Trophoblast cell (in vitro differentiated cells and primary cell): ENCODE results near the gene AKAP6.

ENCODE experiments used
- DNase-seq, 2 donors: peaks; one replicate each; pipeline ENCODE4 v3.0.0-alpha.2; 2016
- H2AFZ ChIP-seq: 2 replicates; pipeline ENCODE4 v1.6.1; 2013; ENCODE audit warnings: low read length, moderate library complexity, mild to moderate bottlenecking; ENCODE audit not compliant: insufficient read depth, poor library complexity
- H2AK5ac ChIP-seq: 2 replicates; pipeline ENCODE4 v1.6.1; 2013; ENCODE audit warnings: mild to moderate bottlenecking, low read length
- H2BK120ac ChIP-seq: 2 replicates; pipeline ENCODE4 v1.6.1; 2013; ENCODE audit warnings: low read length, mild to moderate bottlenecking, moderate library complexity; ENCODE audit not compliant: insufficient read depth, poor library complexity
- H2BK12ac ChIP-seq: 2 replicates; pipeline ENCODE4 v1.6.1; 2013; ENCODE audit warnings: mild to moderate bottlenecking, low read length, moderate library complexity
- H2BK5ac ChIP-seq: 2 replicates; pipeline ENCODE4 v1.6.1; 2013; ENCODE audit warnings: low read length, low read depth, moderate library complexity, mild to moderate bottlenecking; ENCODE audit not compliant: poor library complexity
- H3K14ac ChIP-seq: 2 replicates; pipeline ENCODE4 v1.6.1; 2013; ENCODE audit warnings: mild to moderate bottlenecking, low read length
- H3K18ac ChIP-seq: 2 replicates; pipeline ENCODE4 v1.6.1; 2013; ENCODE audit warnings: mild to moderate bottlenecking, low read length
- H3K23ac ChIP-seq: 2 replicates; pipeline ENCODE4 v1.6.1; 2013; ENCODE audit warnings: low read length
- H3K27ac ChIP-seq: 2 replicates; pipeline ENCODE4 v1.5.1; 2013; ENCODE audit warnings: low read depth, mild to moderate bottlenecking, inconsistent platforms, low read length, moderate library complexity
- H3K27me3 ChIP-seq: 2 replicates; pipeline ENCODE4 v1.6.1; 2013; ENCODE audit warnings: inconsistent platforms, mild to moderate bottlenecking, low read length, moderate library complexity; ENCODE audit not compliant: insufficient read depth
- H3K36me3 ChIP-seq, 2 experiments: 1 replicate in 1 of 2; 2 replicates in 1 of 2; pipeline ENCODE4 v1.6.1; 2013; ENCODE audit warnings: low read length in 2 of 2, mild to moderate bottlenecking in 2 of 2, moderate library complexity in 1 of 2; ENCODE audit not compliant: insufficient read depth in 2 of 2, control insufficient read depth in 1 of 2
- H3K4ac ChIP-seq: 2 replicates; pipeline ENCODE4 v1.6.1; 2013; ENCODE audit warnings: low read depth, mild to moderate bottlenecking, low read length, moderate library complexity
- H3K4me1 ChIP-seq, 2 experiments: 1 replicate in 1 of 2; 2 replicates in 1 of 2; pipeline ENCODE4 v1.6.1; 2013; ENCODE audit warnings: low read length in 2 of 2, mild to moderate bottlenecking in 2 of 2, moderate library complexity in 1 of 2; ENCODE audit not compliant: insufficient read depth in 2 of 2, control insufficient read depth in 1 of 2
- H3K4me2 ChIP-seq: 2 replicates; pipeline ENCODE4 v1.6.1; 2013; ENCODE audit warnings: inconsistent platforms, mild to moderate bottlenecking, low read length, moderate library complexity
- H3K4me3 ChIP-seq: 2 replicates; pipeline ENCODE4 v1.5.1; 2013; ENCODE audit warnings: mild to moderate bottlenecking, low read depth, low read length, inconsistent platforms
- H3K79me1 ChIP-seq: one replicate; pipeline ENCODE4 v1.6.1; 2013; ENCODE audit warnings: low read length
- H3K79me2 ChIP-seq: 2 replicates; pipeline ENCODE4 v1.6.1; 2013; ENCODE audit warnings: low read length, mild to moderate bottlenecking; ENCODE audit not compliant: control insufficient read depth, insufficient read depth, poor library complexity
- H3K9ac ChIP-seq: 2 replicates; pipeline ENCODE4 v1.6.1; 2013; ENCODE audit warnings: mild to moderate bottlenecking, low read length
- H3K9me3 ChIP-seq: 2 replicates; pipeline ENCODE4 v1.6.1; 2013; ENCODE audit warnings: low read depth, mild to moderate bottlenecking, control low read depth, inconsistent platforms, low read length; ENCODE audit not compliant: insufficient read depth
- H4K12ac ChIP-seq: 2 replicates; pipeline ENCODE4 v1.6.1; 2013; ENCODE audit warnings: low read depth, mild to moderate bottlenecking, low read length, moderate library complexity
- H4K8ac ChIP-seq: 2 replicates; pipeline ENCODE4 v1.6.1; 2013; ENCODE audit warnings: low read depth, mild to moderate bottlenecking, low read length, moderate library complexity
- H4K91ac ChIP-seq: one replicate; pipeline ENCODE4 v1.6.1; 2013; ENCODE audit warnings: low read depth, mild to moderate bottlenecking, low read length, moderate library complexity
- WGBS: extraction: QIAGEN DNeasy Blood & Tissue Kit; methylation state at CpG from one replicate; pipeline ENCODE4 v1.1.7; 2013; ENCODE audit warnings: missing lambda C conversion rate; ENCODE audit not compliant: insufficient read length, insufficient coverage; ENCODE audit errors: extremely low coverage; 5-methylcytosine and 5-hydroxymethylcytosine counted together

Gene AKAP6

GRCh38 chr14:32825058-32825457 is 496.0 kb downstream of the AKAP6 start:
- H3K9ac ChIP-seq: no peak overlapping the region

GRCh38 chr14:32826404-32827082 is 497.4 kb downstream of the AKAP6 start:
- Histone ChIP-seq H3K36me3 (no peaks in the 10 kb centered on the region), H2BK12ac (no peak overlapping the region), H3K27ac (no peak overlapping the region), H3K4me3 (no peak overlapping the region), H3K9ac (no peak overlapping the region), H3K4me1 (peaks cover 2 to 5% of the 10 kb centered on the region in 2 experiments), H3K79me2 (no peaks in the 10 kb centered on the region), H3K27me3 (no peaks in the 10 kb centered on the region), H3K23ac (no peak overlapping the region), H3K79me1 (no peaks in the 10 kb centered on the region), H4K8ac (no peak overlapping the region), H3K18ac (no peak overlapping the region), H2BK5ac (no peak overlapping the region), H3K9me3 (no peaks in the 10 kb centered on the region), H4K91ac (no peak overlapping the region), H4K12ac (no peak overlapping the region), H2BK120ac (no peak overlapping the region), H2AFZ (no peak overlapping the region), H3K4me2 (no peak overlapping the region), H3K4ac (no peak overlapping the region), H2AK5ac (no peak overlapping the region), H3K14ac (no peak overlapping the region)
- DNase-seq: no peak
- WGBS: no CpG with 5 or more reads among the region's 9 CpGs

More at GRCh38 chr14:32825058-32825457, 496.0 kb downstream of the AKAP6 start:
- H4K91ac ChIP-seq: no peak overlapping the region
- no peak overlapping the region for H3K23ac ChIP-seq
- no peak overlapping the region for H2AFZ ChIP-seq
- no peaks in the 10 kb centered on the region for H3K27me3 ChIP-seq
- no peak for DNase-seq
- no peak overlapping the region for H2BK5ac ChIP-seq
- H3K36me3 ChIP-seq: no peaks in the 10 kb centered on the region
- H2BK12ac ChIP-seq: no peak overlapping the region
- no peak overlapping the region for H3K27ac ChIP-seq
- no peak overlapping the region for H4K12ac ChIP-seq
- no peaks in the 10 kb centered on the region for H3K9me3 ChIP-seq
- no peak overlapping the region for H3K18ac ChIP-seq
- no peak overlapping the region for H2AK5ac ChIP-seq
- no peak overlapping the region for H3K4me2 ChIP-seq
- H3K14ac ChIP-seq: no peak overlapping the region
- no peak overlapping the region for H2BK120ac ChIP-seq
- no peak overlapping the region for H3K4me3 ChIP-seq
- peaks cover 2 to 5% of the 10 kb centered on the region in 2 experiments for H3K4me1 ChIP-seq
- no peaks in the 10 kb centered on the region for H3K79me1 ChIP-seq
- no peak overlapping the region for H3K4ac ChIP-seq
- WGBS: no CpG with 5 or more reads among the region's 4 CpGs
- H4K8ac ChIP-seq: no peak overlapping the region
- no peaks in the 10 kb centered on the region for H3K79me2 ChIP-seq

- Histone ChIP-seq H3K4me2 (no peak overlapping the region), H3K79me1 (no peaks in the 10 kb centered on the region), H3K4me3 (no peak overlapping the region), H3K79me2 (no peaks in the 10 kb centered on the region), H3K9ac (no peak overlapping the region), H3K36me3 (no peaks in the 10 kb centered on the region), H3K9me3 (no peaks in the 10 kb centered on the region), H3K23ac (no peak overlapping the region), H4K12ac (no peak overlapping the region), H4K91ac (no peak overlapping the region), H2BK12ac (no peak overlapping the region), H2AFZ (no peak overlapping the region), H3K27me3 (no peaks in the 10 kb centered on the region), H3K27ac (no peak overlapping the region), H2BK120ac (no peak overlapping the region), H3K14ac (no peak overlapping the region), H3K4ac (no peak overlapping the region), H3K18ac (no peak overlapping the region), H3K4me1 (peaks cover 2 to 5% of the 10 kb centered on the region in 2 experiments), H4K8ac (no peak overlapping the region), H2BK5ac (no peak overlapping the region), H2AK5ac (no peak overlapping the region)
- no peak for DNase-seq
- no CpG with 5 or more reads among the region's 3 CpGs for WGBS
These were observed 498.4 kb downstream of the AKAP6 start for GRCh38 chr14:32827514-32827913.

GRCh38 chr14:32835924-32836323 is 506.8 kb downstream of the AKAP6 start:
- no peak overlapping the region for H2BK12ac ChIP-seq
- no peaks in the 10 kb centered on the region for H3K9me3 ChIP-seq
- no peak overlapping the region for H3K4me3 ChIP-seq
- no peak overlapping the region for H2AK5ac ChIP-seq
- no peak overlapping the region for H4K8ac ChIP-seq
- H4K12ac ChIP-seq: no peak overlapping the region
- H3K79me1 ChIP-seq: no peaks in the 10 kb centered on the region
- no peak overlapping the region for H2AFZ ChIP-seq
- DNase-seq: peak in 1 of 2 donors; percentile 36
- H3K4me1 ChIP-seq: no peaks in the 10 kb centered on the region
- no peaks in the 10 kb centered on the region for H3K79me2 ChIP-seq
- no peak overlapping the region for H3K18ac ChIP-seq
- no CpG with 5 or more reads among the region's 3 CpGs for WGBS
- H3K14ac ChIP-seq: no peak overlapping the region
- H3K27me3 ChIP-seq: no peaks in the 10 kb centered on the region
- no peak overlapping the region for H3K9ac ChIP-seq
- no peak overlapping the region for H3K4me2 ChIP-seq
- no peak overlapping the region for H3K23ac ChIP-seq
- no peak overlapping the region for H3K27ac ChIP-seq
- no peak overlapping the region for H2BK5ac ChIP-seq
- H3K4ac ChIP-seq: no peak overlapping the region
- no peak overlapping the region for H4K91ac ChIP-seq
- H3K36me3 ChIP-seq: no peaks in the 10 kb centered on the region
- no peak overlapping the region for H2BK120ac ChIP-seq
